Peyer's patch (tissue), 4 donors: Measurements from ENCODE around the gene PLXNB2. TPM values are rescaled to one million over a fixed set of nuclear protein-coding genes. Genes with fewer than 3 reads are reported as not detected.

Source experiments
- DNase-seq, 3 donors: peaks; one replicate each; pipeline ENCODE4 v3.0.0-alpha.2; 2017 to 2019
- H3K27ac ChIP-seq, 4 donors: fragments of 200-600 bp; sonication (generic); one replicate each; pipeline ENCODE4 v1.5.1; 2016 to 2019
- H3K27me3 ChIP-seq, 2 donors: fragments of 200-600 bp; sonication (generic); one replicate each; pipeline ENCODE4 v1.5.1; 2019
- H3K36me3 ChIP-seq, 3 donors: fragments of 200-600 bp; sonication (generic); one replicate each; pipeline ENCODE4 v1.5.1; 2016 to 2019
- H3K4me1 ChIP-seq, 4 donors: fragments of 200-600 bp; sonication (generic); one replicate each; pipeline ENCODE4 v1.5.1; 2016 to 2019
- H3K4me3 ChIP-seq, 4 donors: fragments of 200-600 bp; sonication (generic); 1 replicate in 3 of 4; 2 replicates in 1 of 4; pipeline ENCODE4 v1.5.1; 2016 to 2019; ENCODE audit warnings: mild to moderate bottlenecking in 1 of 4
- H3K9me3 ChIP-seq, 4 donors: fragments of 200-600 bp; sonication (generic); one replicate each; pipeline ENCODE4 v1.5.1; 2016 to 2019; ENCODE audit warnings: mild to moderate bottlenecking in 1 of 4
- POLR2A ChIP-seq, 2 donors: fragments of 450-650 bp; IDR thresholded peaks; one replicate each; pipeline ENCODE4 v1.5.1; 2017; ENCODE audit warnings: antibody characterized with exemption in 2 of 2, mild to moderate bottlenecking in 2 of 2, moderate library complexity in 2 of 2
- total RNA-seq, 4 donors: library from RNA; depleted of rRNA; stranded (reverse); fragments of >200 nt; gene quantifications; one replicate each; pipeline ENCODE4 v1.1.0, GENCODE V29; 2016
- TF ChIP-seq, protein P1 (sequence below), 6 experiments: fragments of 450-650 bp in 4 of 6; fragments of 200-600 bp in 2 of 6; sonication (generic) in 1 of 6; IDR thresholded peaks; one replicate each; pipeline ENCODE4 v1.5.1; 2017 to 2019; ENCODE audit warnings: antibody characterized with exemption in 6 of 6, mild to moderate bottlenecking in 3 of 6, moderate library complexity in 1 of 6

Gene PLXNB2
- total RNA-seq, 4 donors from 2014 or later: 182 to 597 (median 307) TPM

DNA sequence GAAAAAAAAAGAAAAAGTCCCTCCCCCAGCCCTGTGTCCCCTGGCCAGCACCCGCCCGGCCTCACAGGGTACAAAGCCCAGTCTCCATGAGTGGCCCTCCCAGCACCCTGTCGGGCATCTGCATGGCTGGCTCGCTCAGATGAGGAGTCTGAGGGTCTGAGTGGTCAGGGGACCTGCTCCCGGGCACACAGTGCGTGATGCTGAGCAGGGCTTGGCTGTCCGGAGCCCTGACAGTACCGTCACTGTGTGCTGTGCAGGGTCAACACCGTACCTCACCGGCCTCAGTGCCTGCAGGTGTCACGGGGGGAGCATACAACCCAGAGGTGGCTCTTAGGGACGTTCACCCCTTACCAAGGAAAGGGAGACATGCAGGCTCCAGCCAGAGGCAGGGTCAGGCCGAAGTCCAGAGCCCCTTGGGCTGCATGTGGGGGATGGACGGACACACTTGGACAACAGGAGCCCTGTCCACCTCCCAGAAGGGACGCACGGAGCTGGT, 3.6 kb upstream of the PLXNB2 start:
- H3K27ac ChIP-seq: no peak overlapping the region
- no peak for DNase-seq
- H3K9me3 ChIP-seq: no peaks in the 10 kb centered on the region
- TF ChIP-seq, protein P1, sequence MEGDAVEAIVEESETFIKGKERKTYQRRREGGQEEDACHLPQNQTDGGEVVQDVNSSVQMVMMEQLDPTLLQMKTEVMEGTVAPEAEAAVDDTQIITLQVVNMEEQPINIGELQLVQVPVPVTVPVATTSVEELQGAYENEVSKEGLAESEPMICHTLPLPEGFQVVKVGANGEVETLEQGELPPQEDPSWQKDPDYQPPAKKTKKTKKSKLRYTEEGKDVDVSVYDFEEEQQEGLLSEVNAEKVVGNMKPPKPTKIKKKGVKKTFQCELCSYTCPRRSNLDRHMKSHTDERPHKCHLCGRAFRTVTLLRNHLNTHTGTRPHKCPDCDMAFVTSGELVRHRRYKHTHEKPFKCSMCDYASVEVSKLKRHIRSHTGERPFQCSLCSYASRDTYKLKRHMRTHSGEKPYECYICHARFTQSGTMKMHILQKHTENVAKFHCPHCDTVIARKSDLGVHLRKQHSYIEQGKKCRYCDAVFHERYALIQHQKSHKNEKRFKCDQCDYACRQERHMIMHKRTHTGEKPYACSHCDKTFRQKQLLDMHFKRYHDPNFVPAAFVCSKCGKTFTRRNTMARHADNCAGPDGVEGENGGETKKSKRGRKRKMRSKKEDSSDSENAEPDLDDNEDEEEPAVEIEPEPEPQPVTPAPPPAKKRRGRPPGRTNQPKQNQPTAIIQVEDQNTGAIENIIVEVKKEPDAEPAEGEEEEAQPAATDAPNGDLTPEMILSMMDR (IDR thresholded peaks at IDR 0.05): no peak
- no peak for TF ChIP-seq POLR2A (IDR thresholded peaks at IDR 0.05)
- H3K4me3 ChIP-seq: no peak overlapping the region
- H3K36me3 ChIP-seq: no peaks in the 10 kb centered on the region
- no peaks in the 10 kb centered on the region for H3K27me3 ChIP-seq
- H3K4me1 ChIP-seq: peaks cover 5 to 49% (median 24%) of the 10 kb centered on the region in 4 donors

DNA sequence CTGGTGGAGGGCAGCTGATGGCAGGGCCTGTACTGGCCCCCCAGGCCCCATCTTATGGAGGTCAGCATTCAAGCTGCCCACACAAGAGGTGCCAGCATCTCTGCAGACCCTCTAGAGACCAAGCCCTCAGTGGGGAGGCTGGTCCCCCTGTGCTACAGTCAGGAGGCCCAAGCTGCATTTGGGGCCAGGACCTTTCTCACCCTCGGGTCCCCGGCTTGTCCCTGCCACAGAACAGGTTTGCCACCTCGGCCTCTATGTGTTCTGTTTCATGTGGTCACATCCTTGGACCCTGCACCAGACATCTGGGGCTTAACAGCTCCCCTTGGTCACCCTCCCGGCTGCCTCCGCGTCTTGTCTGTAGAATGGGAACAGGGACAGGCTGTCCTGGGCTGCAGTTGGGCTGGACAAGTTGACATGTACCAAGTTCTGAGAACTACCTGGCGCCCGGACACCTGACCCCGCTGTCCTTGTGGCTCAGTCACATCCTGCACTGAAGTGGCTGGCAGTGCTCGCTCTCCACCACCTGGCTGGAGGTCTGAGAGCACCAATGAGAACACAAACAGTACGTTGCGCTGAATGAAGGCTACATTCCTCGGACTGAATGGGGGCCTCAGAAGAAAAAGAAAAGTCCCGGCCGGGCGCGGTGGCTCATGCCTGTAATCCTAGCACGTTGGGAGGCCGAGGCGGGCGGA, 2.7 kb upstream of the PLXNB2 start:
- no peak for DNase-seq
- no peak for TF ChIP-seq POLR2A (IDR thresholded peaks at IDR 0.05)
- TF ChIP-seq, protein P1 (IDR thresholded peaks at IDR 0.05): no peak
- no peaks in the 10 kb centered on the region for H3K27me3 ChIP-seq
- peaks cover 8 to 51% (median 26%) of the 10 kb centered on the region in 4 donors for H3K4me1 ChIP-seq
- H3K4me3 ChIP-seq: no peak overlapping the region
- H3K27ac ChIP-seq: peak overlapping the region in 2 of 4 donors; percentile 78 to 97
- H3K9me3 ChIP-seq: no peaks in the 10 kb centered on the region
- no peaks in the 10 kb centered on the region for H3K36me3 ChIP-seq

DNA sequence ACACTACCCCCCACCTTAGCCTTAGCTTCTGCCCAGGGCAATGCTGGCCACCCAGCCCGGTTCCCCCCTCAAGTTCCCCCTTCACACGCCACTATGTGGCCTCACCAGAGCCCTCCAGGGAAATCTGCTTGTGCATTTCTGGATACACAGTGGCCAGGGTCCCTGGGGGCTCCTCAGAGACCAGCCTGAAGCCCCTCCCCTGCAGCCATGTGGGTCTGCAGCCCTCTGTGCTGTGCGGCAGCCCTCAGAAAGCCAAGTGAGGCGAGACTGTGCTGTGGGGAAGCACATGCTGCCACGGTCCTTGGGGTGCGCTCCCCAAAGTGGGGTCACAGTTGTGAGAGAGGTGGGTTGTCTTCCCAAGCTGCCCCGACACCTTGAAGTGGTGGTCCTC, 2.1 kb upstream of the PLXNB2 start:
- no peaks in the 10 kb centered on the region for H3K27me3 ChIP-seq
- TF ChIP-seq, protein P1 (IDR thresholded peaks at IDR 0.05): no peak
- no peak for TF ChIP-seq POLR2A (IDR thresholded peaks at IDR 0.05)
- H3K4me3 ChIP-seq: no peak overlapping the region
- no peaks in the 10 kb centered on the region for H3K9me3 ChIP-seq
- DNase-seq: no peak
- no peaks in the 10 kb centered on the region for H3K36me3 ChIP-seq
- peak overlapping the region; percentile 62 to 97 (median 76) for H3K27ac ChIP-seq
- peaks cover 13 to 51% (median 30%) of the 10 kb centered on the region in 4 donors for H3K4me1 ChIP-seq

DNA sequence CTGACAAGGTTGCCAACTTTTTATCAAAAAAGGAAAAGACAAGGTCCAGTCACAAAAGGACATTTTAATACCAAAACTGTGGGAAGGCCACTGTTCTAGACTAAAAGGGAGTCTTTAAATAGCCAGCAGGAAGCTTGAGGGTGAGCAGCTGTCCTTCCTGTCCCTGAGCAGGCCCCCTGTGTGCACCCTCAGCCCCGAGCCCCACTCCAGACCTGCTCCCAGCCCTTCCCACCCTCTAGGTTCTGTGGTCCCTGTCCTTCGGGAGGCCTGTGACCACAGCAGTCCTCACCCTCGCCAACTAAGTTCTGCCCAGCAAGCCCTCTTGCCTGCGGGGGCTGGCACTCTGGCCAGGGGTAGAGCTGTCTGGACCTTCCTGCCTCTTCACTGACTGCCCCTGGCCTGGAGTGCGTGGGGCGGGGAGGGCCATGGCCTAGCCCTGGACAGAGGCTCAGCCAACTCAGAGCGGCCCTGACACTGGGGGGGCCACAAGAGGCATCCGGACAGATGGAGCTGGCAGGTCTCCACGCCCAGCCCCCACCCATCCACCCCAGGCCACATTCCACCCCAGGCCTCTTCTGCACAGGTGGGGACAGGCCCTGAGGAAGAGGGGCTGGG, 1.6 kb upstream of the PLXNB2 start:
- TF ChIP-seq, protein P1 (IDR thresholded peaks at IDR 0.05): no peak
- TF ChIP-seq POLR2A (IDR thresholded peaks at IDR 0.05): no peak
- no peak for DNase-seq
- Histone ChIP-seq H3K9me3 (no peaks in the 10 kb centered on the region), H3K27ac (peak overlapping the region; percentile 62 to 97 (median 76)), H3K4me3 (no peak overlapping the region), H3K27me3 (no peaks in the 10 kb centered on the region), H3K4me1 (peaks cover 17 to 53% (median 34%) of the 10 kb centered on the region in 4 donors), H3K36me3 (no peaks in the 10 kb centered on the region)

DNA sequence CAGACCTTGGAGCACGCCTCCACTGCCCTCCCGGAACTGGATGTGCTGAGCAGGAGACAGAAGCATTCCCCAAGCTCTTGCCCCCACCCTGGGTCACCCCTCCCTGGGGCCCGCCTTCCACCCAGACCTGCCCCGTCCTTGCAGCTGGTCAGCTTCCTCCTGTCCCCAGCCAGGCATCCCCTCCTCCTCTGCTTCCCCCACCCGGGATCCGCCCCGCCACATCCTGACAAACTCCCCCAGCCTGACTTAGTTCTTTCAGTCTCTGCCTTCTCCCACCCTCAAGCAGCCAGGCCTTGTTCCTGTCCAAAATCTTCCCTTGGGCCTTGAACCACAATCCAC, 1.1 kb upstream of the PLXNB2 start:
- DNase-seq: peak in 2 of 3 donors; percentile 59 to 80
- no peaks in the 10 kb centered on the region for H3K27me3 ChIP-seq
- no peaks in the 10 kb centered on the region for H3K9me3 ChIP-seq
- H3K27ac ChIP-seq: peak overlapping the region; percentile 62 to 97 (median 76)
- peak in 1 of 2 donors; percentile 12 for TF ChIP-seq POLR2A (IDR thresholded peaks at IDR 0.05)
- TF ChIP-seq, protein P1 (IDR thresholded peaks at IDR 0.05): no peak
- peaks cover 18 to 53% (median 34%) of the 10 kb centered on the region in 4 donors for H3K4me1 ChIP-seq
- H3K36me3 ChIP-seq: no peaks in the 10 kb centered on the region
- no peak overlapping the region for H3K4me3 ChIP-seq
